H9 (cell line): ENCODE data around the gene PRRC1. TPM values are rescaled to one million over a fixed set of nuclear protein-coding genes. Genes with fewer than 3 reads are reported as not detected.

Experiments
- DNase-seq: peaks from one replicate; pipeline ENCODE4 v3.0.0-alpha.2; 2017
- H2AFZ ChIP-seq: one replicate; pipeline ENCODE4 v1.6.1; 2013; ENCODE audit warnings: mild to moderate bottlenecking, low read length, control low read depth, moderate library complexity
- H2AK5ac ChIP-seq: 2 replicates; pipeline ENCODE4 v1.6.1; 2013; ENCODE audit warnings: low read length, control low read depth, mixed read lengths; ENCODE audit not compliant: insufficient read length
- H2BK120ac ChIP-seq: one replicate; pipeline ENCODE4 v1.6.1; 2013; ENCODE audit warnings: low read depth, mild to moderate bottlenecking, low read length, control low read depth, inconsistent platforms; ENCODE audit not compliant: poor library complexity, severe bottlenecking
- H2BK12ac ChIP-seq: 2 replicates; pipeline ENCODE4 v1.6.1; 2013; ENCODE audit warnings: low read length, control low read depth, mixed read lengths, low read depth; ENCODE audit not compliant: insufficient read length
- H2BK15ac ChIP-seq: 2 replicates; pipeline ENCODE4 v1.6.1; 2013; ENCODE audit warnings: low read depth, low read length, control low read depth
- H2BK20ac ChIP-seq: one replicate; pipeline ENCODE4 v1.6.1; 2013; ENCODE audit warnings: low read depth, mild to moderate bottlenecking, low read length, control low read depth, inconsistent platforms; ENCODE audit not compliant: poor library complexity, severe bottlenecking
- H2BK5ac ChIP-seq: 2 replicates; pipeline ENCODE4 v1.6.1; 2013; ENCODE audit warnings: low read length, control low read depth, mixed read lengths; ENCODE audit not compliant: insufficient read length
- H3K14ac ChIP-seq: 2 replicates; pipeline ENCODE4 v1.6.1; 2013; ENCODE audit warnings: low read length, control low read depth; ENCODE audit not compliant: insufficient read depth
- H3K18ac ChIP-seq: 2 replicates; pipeline ENCODE4 v1.6.1; 2013; ENCODE audit warnings: low read depth, mild to moderate bottlenecking, mixed read lengths, low read length, control low read depth; ENCODE audit not compliant: insufficient read length
- H3K23ac ChIP-seq: 2 replicates; pipeline ENCODE4 v1.6.1; 2013; ENCODE audit warnings: low read length, control low read depth, mixed read lengths, low read depth; ENCODE audit not compliant: insufficient read length
- H3K23me2 ChIP-seq: 2 replicates; pipeline ENCODE4 v1.6.1; 2013; ENCODE audit warnings: low read depth, mild to moderate bottlenecking, mixed read lengths, low read length, control low read depth; ENCODE audit not compliant: insufficient read length, poor library complexity, severe bottlenecking
- H3K27ac ChIP-seq: 2 replicates; pipeline ENCODE4 v1.5.1; 2013; ENCODE audit warnings: low read length, control low read depth, mixed read lengths, low read depth; ENCODE audit not compliant: insufficient read length
- H3K27me3 ChIP-seq: 2 replicates; pipeline ENCODE4 v1.6.1; 2013; ENCODE audit warnings: low read length, control low read depth, inconsistent platforms; ENCODE audit not compliant: insufficient read depth
- H3K4ac ChIP-seq: 2 replicates; pipeline ENCODE4 v1.6.1; 2013; ENCODE audit warnings: low read depth, mild to moderate bottlenecking, control low read depth, inconsistent platforms, low read length, moderate library complexity
- H3K4me1 ChIP-seq: 2 replicates; pipeline ENCODE4 v1.6.1; 2013; ENCODE audit warnings: low read length, control low read depth, inconsistent platforms; ENCODE audit not compliant: insufficient read depth
- H3K4me2 ChIP-seq: 2 replicates; pipeline ENCODE4 v1.6.1; 2013; ENCODE audit warnings: low read length, control low read depth, mixed read lengths; ENCODE audit not compliant: insufficient read length, insufficient read depth
- H3K56ac ChIP-seq: 2 replicates; pipeline ENCODE4 v1.6.1; 2013; ENCODE audit warnings: low read depth, mild to moderate bottlenecking, mixed read lengths, low read length, control low read depth; ENCODE audit not compliant: insufficient read length
- H3K79me1 ChIP-seq: 2 replicates; pipeline ENCODE4 v1.6.1; 2013; ENCODE audit warnings: low read depth, mild to moderate bottlenecking, moderate library complexity, low read length, control low read depth, inconsistent platforms; ENCODE audit not compliant: insufficient read depth, poor library complexity, severe bottlenecking
- H3K79me2 ChIP-seq: 2 replicates; pipeline ENCODE4 v1.6.1; 2013; ENCODE audit warnings: low read length, control low read depth, inconsistent platforms; ENCODE audit not compliant: insufficient read depth
- H3K9ac ChIP-seq: 2 replicates; pipeline ENCODE4 v1.6.1; 2013; ENCODE audit warnings: low read length, control low read depth, mixed read lengths; ENCODE audit not compliant: insufficient read length; ENCODE audit errors: extremely low read depth
- H3K9me3 ChIP-seq: one replicate; pipeline ENCODE4 v1.6.1; 2013; ENCODE audit warnings: low read depth, low read length, inconsistent platforms; ENCODE audit not compliant: control insufficient read depth
- H3T11ph ChIP-seq: one replicate; pipeline ENCODE4 v1.6.1; 2013; ENCODE audit warnings: mild to moderate bottlenecking, low read length, control low read depth, inconsistent platforms
- H4K20me1 ChIP-seq: one replicate; pipeline ENCODE4 v1.6.1; 2013; ENCODE audit not compliant: control insufficient read depth, insufficient read length, insufficient read depth
- H4K5ac ChIP-seq: 2 replicates; pipeline ENCODE4 v1.6.1; 2013; ENCODE audit warnings: low read depth, mild to moderate bottlenecking, mixed read lengths, low read length, control low read depth; ENCODE audit not compliant: insufficient read length
- H4K8ac ChIP-seq: replicated peaks from 2 replicates; pipeline ENCODE4 v1.6.1; 2013; ENCODE audit warnings: low read length, control low read depth, mixed read lengths, low read depth; ENCODE audit not compliant: insufficient read length
- H4K91ac ChIP-seq: 2 replicates; pipeline ENCODE4 v1.6.1; 2013; ENCODE audit warnings: low read depth, mild to moderate bottlenecking, moderate library complexity, mixed read lengths, low read length, control low read depth; ENCODE audit not compliant: insufficient read length
- H3K27ac Mint-ChIP-seq, 3 experiments: 2 replicates in 2 of 3; 3 replicates in 1 of 3; pipeline ENCODE4 v1.8.0; 2020 to 2021; ENCODE audit warnings: mixed read lengths in 3 of 3, mild to moderate bottlenecking in 1 of 3, moderate library complexity in 1 of 3
- H3K27me3 Mint-ChIP-seq: 2 replicates; pipeline ENCODE4 v1.8.0; 2021; ENCODE audit warnings: low read depth, mild to moderate bottlenecking, moderate library complexity, mixed read lengths
- H3K36me3 Mint-ChIP-seq, 3 experiments: 2 replicates in 2 of 3; 3 replicates in 1 of 3; pipeline ENCODE4 v1.8.0; 2020 to 2021; ENCODE audit warnings: low read depth in 3 of 3, mixed read lengths in 3 of 3; ENCODE audit not compliant: insufficient read depth in 1 of 3
- H3K4me1 Mint-ChIP-seq, 2 experiments: 2 replicates each; pipeline ENCODE4 v1.8.0; 2020; ENCODE audit warnings: mixed read lengths in 2 of 2
- H3K4me3 Mint-ChIP-seq, 2 experiments: 2 replicates in 1 of 2; 3 replicates in 1 of 2; pipeline ENCODE4 v1.8.0; 2020 to 2021; ENCODE audit warnings: mild to moderate bottlenecking in 2 of 2, mixed read lengths in 2 of 2, moderate library complexity in 1 of 2
- H3K9me3 Mint-ChIP-seq, 2 experiments: 2 replicates in 1 of 2; 3 replicates in 1 of 2; pipeline ENCODE4 v1.8.0; 2020; ENCODE audit warnings: mild to moderate bottlenecking in 2 of 2, mixed read lengths in 2 of 2, moderate library complexity in 1 of 2
- WGBS: extraction: QIAGEN DNeasy Blood & Tissue Kit; methylation state at CpG from one replicate; pipeline ENCODE4 v1.1.7; 2013; ENCODE audit warnings: missing lambda C conversion rate, low lambda C conversion rate, mixed read lengths; ENCODE audit not compliant: insufficient read length; ENCODE audit errors: extremely low coverage; 5-methylcytosine and 5-hydroxymethylcytosine counted together
- total RNA-seq: library from RNA; stranded (reverse); gene quantifications from 2 replicates; pipeline ENCODE4 v1.2.1, GENCODE V29; 2021
- TF ChIP-seq, protein P1 (sequence below): fragments of 200-600 bp; sonication (generic); conservative IDR thresholded peaks from 3 replicates; pipeline ENCODE4 v1.8.0; 2021; ENCODE audit warnings: antibody characterized with exemption, mild to moderate bottlenecking

Gene PRRC1
- total RNA-seq, 1 experiment from 2014 or later: 70.7 TPM

DNA sequence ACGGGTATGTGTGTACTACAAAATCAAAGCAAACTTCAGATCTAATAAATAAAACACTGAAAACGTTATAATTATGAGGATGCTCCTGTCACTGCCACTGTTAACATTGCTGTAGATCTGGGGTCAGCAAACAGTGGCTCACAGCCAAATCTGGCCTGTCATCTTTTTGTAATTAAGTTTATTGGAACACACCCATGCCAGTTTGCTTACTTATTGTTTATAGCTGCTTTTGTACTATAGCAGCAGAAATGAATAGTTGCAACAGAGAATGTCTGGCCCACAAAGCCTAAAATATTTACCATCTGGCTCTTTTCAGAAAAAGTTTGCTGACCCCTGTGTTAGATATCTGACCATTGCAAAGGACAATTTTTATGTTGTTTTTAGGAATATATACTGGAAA is 32.1 kb downstream of the PRRC1 start:
- H3K4me1 Mint-ChIP-seq: no peaks in the 10 kb centered on the region
- no peak overlapping the region for H4K8ac ChIP-seq
- no peak overlapping the region for H3K9ac ChIP-seq
- H3K79me2 ChIP-seq: no peaks in the 10 kb centered on the region
- H3K27ac Mint-ChIP-seq: 0 out of 7 replicates have a peak overlapping the region, but pooled peaks of 1 of the 3 experiments have one; percentile 18
- no peak overlapping the region for H4K91ac ChIP-seq
- H2BK120ac ChIP-seq: no peak overlapping the region
- no peaks in the 10 kb centered on the region for H3K23me2 ChIP-seq
- H4K5ac ChIP-seq: no peak overlapping the region
- no peak overlapping the region for H2BK15ac ChIP-seq
- H3T11ph ChIP-seq: no peak overlapping the region
- H3K14ac ChIP-seq: no peak overlapping the region
- no peak overlapping the region for H3K4me2 ChIP-seq
- no peak overlapping the region for H2BK5ac ChIP-seq
- H4K20me1 ChIP-seq: no peaks in the 10 kb centered on the region
- H3K4me3 Mint-ChIP-seq: no peak overlapping the region
- no peaks in the 10 kb centered on the region for H3K4me1 ChIP-seq
- no peak overlapping the region for H3K18ac ChIP-seq
- H2BK20ac ChIP-seq: no peak overlapping the region
- H3K56ac ChIP-seq: no peak overlapping the region
- H3K4ac ChIP-seq: no peak overlapping the region
- H3K36me3 Mint-ChIP-seq: peaks cover 25 to 59% (median 56%) of the 10 kb centered on the region in 3 experiments
- WGBS: no CpG with 5 or more reads among the region's 2 CpGs
- H2AK5ac ChIP-seq: no peak overlapping the region
- DNase-seq: no peak
- H2BK12ac ChIP-seq: no peak overlapping the region
- H3K27me3 ChIP-seq: no peaks in the 10 kb centered on the region
- H2AFZ ChIP-seq: no peak overlapping the region
- no peaks in the 10 kb centered on the region for H3K9me3 ChIP-seq
- H3K27ac ChIP-seq: no peak overlapping the region
- no peaks in the 10 kb centered on the region for H3K27me3 Mint-ChIP-seq
- H3K79me1 ChIP-seq: no peaks in the 10 kb centered on the region
- peaks cover 9 to 10% of the 10 kb centered on the region in 2 experiments; a peak in 4 of 5 replicates for H3K9me3 Mint-ChIP-seq
- H3K23ac ChIP-seq: no peak overlapping the region
- TF ChIP-seq, protein P1, sequence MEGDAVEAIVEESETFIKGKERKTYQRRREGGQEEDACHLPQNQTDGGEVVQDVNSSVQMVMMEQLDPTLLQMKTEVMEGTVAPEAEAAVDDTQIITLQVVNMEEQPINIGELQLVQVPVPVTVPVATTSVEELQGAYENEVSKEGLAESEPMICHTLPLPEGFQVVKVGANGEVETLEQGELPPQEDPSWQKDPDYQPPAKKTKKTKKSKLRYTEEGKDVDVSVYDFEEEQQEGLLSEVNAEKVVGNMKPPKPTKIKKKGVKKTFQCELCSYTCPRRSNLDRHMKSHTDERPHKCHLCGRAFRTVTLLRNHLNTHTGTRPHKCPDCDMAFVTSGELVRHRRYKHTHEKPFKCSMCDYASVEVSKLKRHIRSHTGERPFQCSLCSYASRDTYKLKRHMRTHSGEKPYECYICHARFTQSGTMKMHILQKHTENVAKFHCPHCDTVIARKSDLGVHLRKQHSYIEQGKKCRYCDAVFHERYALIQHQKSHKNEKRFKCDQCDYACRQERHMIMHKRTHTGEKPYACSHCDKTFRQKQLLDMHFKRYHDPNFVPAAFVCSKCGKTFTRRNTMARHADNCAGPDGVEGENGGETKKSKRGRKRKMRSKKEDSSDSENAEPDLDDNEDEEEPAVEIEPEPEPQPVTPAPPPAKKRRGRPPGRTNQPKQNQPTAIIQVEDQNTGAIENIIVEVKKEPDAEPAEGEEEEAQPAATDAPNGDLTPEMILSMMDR: no peak
